HEK293 (cell line): ENCODE data around the gene TNS3.

ENCODE experiments used
- ZFP37 ChIP-seq: fragments of 450-650 bp; formaldehyde crosslinking; IDR thresholded peaks from 2 replicates; pipeline ENCODE4 v1.5.1; 2016; ENCODE audit warnings: missing biosample characterization, missing genetic modification characterization
- ZNF132 ChIP-seq: fragments of 450-650 bp; formaldehyde crosslinking; IDR thresholded peaks from 2 replicates; pipeline ENCODE4 v1.5.1; 2017; ENCODE audit warnings: missing biosample characterization, missing genetic modification characterization, borderline replicate concordance
- ZNF274 ChIP-seq, 2 experiments: fragments of 200-500 bp in 1 of 2; fragments of 450-650 bp in 1 of 2; sonication (Bioruptor generic) in 1 of 2; formaldehyde crosslinking in 1 of 2; IDR thresholded peaks; 2 replicates each; pipeline versions ENCODE4 v1.5.1 to v1.6.1; 2014 to 2016; ENCODE audit warnings: borderline replicate concordance in 1 of 2, inconsistent platforms in 1 of 2, low read length in 1 of 2, missing biosample characterization in 1 of 2, missing genetic modification characterization in 1 of 2
- ZNF311 ChIP-seq: fragments of 450-650 bp; formaldehyde crosslinking; IDR thresholded peaks from 2 replicates; pipeline ENCODE4 v1.5.1; 2017; ENCODE audit warnings: missing biosample characterization, missing genetic modification characterization, borderline replicate concordance
- ZNF324 ChIP-seq: fragments of 450-650 bp; formaldehyde crosslinking; IDR thresholded peaks from 2 replicates; pipeline ENCODE4 v1.5.1; 2016; ENCODE audit warnings: missing biosample characterization, missing genetic modification characterization
- ZNF350 ChIP-seq: fragments of 450-650 bp; formaldehyde crosslinking; IDR thresholded peaks from 2 replicates; pipeline ENCODE4 v1.5.0; 2017; ENCODE audit warnings: missing biosample characterization, mild to moderate bottlenecking, missing genetic modification characterization
- ZNF366 ChIP-seq: fragments of 450-650 bp; formaldehyde crosslinking; conservative IDR thresholded peaks from 2 replicates; pipeline ENCODE4 v1.5.1; 2016; ENCODE audit warnings: missing biosample characterization, missing genetic modification characterization
- ZNF501 ChIP-seq: fragments of 450-650 bp; formaldehyde crosslinking; IDR thresholded peaks from 2 replicates; pipeline ENCODE4 v1.5.1; 2016; ENCODE audit warnings: missing biosample characterization, missing genetic modification characterization
- ZNF561 ChIP-seq: fragments of 450-650 bp; IDR thresholded peaks from 2 replicates; pipeline ENCODE4 v1.5.1; 2018; ENCODE audit warnings: missing biosample characterization, missing genetic modification characterization, borderline replicate concordance
- ZNF776 ChIP-seq: fragments of 450-650 bp; formaldehyde crosslinking; IDR thresholded peaks from 2 replicates; pipeline ENCODE4 v1.5.0; 2017; ENCODE audit warnings: missing biosample characterization, missing genetic modification characterization, borderline replicate concordance
- TF ChIP-seq, protein P1 (sequence below): fragments of 450-650 bp; formaldehyde crosslinking; IDR thresholded peaks from 2 replicates; pipeline ENCODE4 v1.5.1; 2016; ENCODE audit warnings: missing biosample characterization, missing genetic modification characterization
- TF ChIP-seq, protein P2 (sequence below): fragments of 450-650 bp; formaldehyde crosslinking; IDR thresholded peaks from 2 replicates; pipeline ENCODE4 v1.5.1; 2016; ENCODE audit warnings: missing biosample characterization, missing genetic modification characterization, low read depth
- TF ChIP-seq, protein P3 (sequence below): fragments of 450-650 bp; formaldehyde crosslinking; IDR thresholded peaks from 2 replicates; pipeline ENCODE4 v1.5.1; 2016; ENCODE audit warnings: missing biosample characterization, missing genetic modification characterization
- TF ChIP-seq, protein P4 (sequence below): fragments of 450-650 bp; formaldehyde crosslinking; IDR thresholded peaks from 2 replicates; pipeline ENCODE4 v1.5.1; 2017; ENCODE audit warnings: missing biosample characterization, mild to moderate bottlenecking, missing genetic modification characterization, moderate library complexity

DNA sequence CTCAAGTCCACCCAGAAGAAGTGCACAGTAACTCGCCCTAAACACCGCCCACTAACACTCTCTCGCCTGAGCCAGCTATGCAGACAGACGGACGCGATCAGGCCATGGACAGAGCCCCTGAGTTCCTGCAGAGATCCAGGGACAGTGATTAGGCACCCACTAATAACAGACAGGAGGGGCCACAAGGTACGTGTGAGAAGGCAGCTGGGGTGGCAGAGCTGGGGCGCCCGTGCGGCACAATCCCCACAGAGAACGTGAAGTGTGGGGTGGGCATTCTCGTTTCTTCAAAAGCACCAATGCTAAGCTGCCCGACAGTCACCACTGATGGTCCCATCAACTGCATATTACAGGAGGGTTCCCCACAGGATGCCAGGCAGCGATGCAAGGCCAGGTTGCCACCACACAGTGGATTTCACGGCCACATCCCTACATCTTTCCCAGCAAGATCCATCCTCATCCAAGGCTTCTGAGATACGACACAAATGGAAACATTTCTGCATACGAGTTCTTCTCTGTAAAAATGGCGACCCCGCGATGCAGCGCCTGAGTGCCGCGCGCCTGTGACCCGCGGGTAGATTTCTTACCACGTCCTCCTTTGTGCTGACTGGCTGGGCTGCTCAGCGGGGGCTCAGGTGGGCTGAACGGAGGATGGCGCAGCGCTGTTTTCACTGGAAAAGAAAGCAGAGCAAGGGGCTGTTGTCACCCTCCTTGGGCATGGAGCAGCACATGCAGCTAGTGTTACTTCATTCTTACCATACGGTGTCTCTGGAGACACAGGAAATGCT is 237.5 kb downstream of the TNS3 start:
- TF ChIP-seq ZNF776 (tag by site-specific recombination) (no peak), ZNF274 (IDR thresholded peaks at IDR 0.05; ENCODE audit: low read length) (no peak), ZNF274 (tag by site-specific recombination; IDR thresholded peaks at IDR 0.05; ENCODE audit: borderline replicate concordance) (no peak), ZNF324 (tag by site-specific recombination) (no peak), ZNF350 (tag by site-specific recombination) (no peak), ZNF366 (tag by site-specific recombination) (no peak), ZNF561 (tag by site-specific recombination) (no peak), ZNF132 (no peak), ZNF311 (tag by site-specific recombination) (no peak), ZFP37 (no peak), ZNF501 (tag by site-specific recombination) (no peak)
- TF ChIP-seq, protein P1, sequence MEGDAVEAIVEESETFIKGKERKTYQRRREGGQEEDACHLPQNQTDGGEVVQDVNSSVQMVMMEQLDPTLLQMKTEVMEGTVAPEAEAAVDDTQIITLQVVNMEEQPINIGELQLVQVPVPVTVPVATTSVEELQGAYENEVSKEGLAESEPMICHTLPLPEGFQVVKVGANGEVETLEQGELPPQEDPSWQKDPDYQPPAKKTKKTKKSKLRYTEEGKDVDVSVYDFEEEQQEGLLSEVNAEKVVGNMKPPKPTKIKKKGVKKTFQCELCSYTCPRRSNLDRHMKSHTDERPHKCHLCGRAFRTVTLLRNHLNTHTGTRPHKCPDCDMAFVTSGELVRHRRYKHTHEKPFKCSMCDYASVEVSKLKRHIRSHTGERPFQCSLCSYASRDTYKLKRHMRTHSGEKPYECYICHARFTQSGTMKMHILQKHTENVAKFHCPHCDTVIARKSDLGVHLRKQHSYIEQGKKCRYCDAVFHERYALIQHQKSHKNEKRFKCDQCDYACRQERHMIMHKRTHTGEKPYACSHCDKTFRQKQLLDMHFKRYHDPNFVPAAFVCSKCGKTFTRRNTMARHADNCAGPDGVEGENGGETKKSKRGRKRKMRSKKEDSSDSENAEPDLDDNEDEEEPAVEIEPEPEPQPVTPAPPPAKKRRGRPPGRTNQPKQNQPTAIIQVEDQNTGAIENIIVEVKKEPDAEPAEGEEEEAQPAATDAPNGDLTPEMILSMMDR (tag by site-specific recombination), result no peak
- TF ChIP-seq, protein P2, sequence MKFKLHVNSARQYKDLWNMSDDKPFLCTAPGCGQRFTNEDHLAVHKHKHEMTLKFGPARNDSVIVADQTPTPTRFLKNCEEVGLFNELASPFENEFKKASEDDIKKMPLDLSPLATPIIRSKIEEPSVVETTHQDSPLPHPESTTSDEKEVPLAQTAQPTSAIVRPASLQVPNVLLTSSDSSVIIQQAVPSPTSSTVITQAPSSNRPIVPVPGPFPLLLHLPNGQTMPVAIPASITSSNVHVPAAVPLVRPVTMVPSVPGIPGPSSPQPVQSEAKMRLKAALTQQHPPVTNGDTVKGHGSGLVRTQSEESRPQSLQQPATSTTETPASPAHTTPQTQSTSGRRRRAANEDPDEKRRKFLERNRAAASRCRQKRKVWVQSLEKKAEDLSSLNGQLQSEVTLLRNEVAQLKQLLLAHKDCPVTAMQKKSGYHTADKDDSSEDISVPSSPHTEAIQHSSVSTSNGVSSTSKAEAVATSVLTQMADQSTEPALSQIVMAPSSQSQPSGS (tag by site-specific recombination), result no peak
- TF ChIP-seq, protein P3, sequence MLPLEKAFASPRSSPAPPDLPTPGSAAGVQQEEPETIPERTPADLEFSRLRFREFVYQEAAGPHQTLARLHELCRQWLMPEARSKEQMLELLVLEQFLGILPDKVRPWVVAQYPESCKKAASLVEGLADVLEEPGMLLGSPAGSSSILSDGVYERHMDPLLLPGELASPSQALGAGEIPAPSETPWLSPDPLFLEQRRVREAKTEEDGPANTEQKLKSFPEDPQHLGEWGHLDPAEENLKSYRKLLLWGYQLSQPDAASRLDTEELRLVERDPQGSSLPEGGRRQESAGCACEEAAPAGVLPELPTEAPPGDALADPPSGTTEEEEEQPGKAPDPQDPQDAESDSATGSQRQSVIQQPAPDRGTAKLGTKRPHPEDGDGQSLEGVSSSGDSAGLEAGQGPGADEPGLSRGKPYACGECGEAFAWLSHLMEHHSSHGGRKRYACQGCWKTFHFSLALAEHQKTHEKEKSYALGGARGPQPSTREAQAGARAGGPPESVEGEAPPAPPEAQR (tag by site-specific recombination), result no peak
- TF ChIP-seq, protein P4, sequence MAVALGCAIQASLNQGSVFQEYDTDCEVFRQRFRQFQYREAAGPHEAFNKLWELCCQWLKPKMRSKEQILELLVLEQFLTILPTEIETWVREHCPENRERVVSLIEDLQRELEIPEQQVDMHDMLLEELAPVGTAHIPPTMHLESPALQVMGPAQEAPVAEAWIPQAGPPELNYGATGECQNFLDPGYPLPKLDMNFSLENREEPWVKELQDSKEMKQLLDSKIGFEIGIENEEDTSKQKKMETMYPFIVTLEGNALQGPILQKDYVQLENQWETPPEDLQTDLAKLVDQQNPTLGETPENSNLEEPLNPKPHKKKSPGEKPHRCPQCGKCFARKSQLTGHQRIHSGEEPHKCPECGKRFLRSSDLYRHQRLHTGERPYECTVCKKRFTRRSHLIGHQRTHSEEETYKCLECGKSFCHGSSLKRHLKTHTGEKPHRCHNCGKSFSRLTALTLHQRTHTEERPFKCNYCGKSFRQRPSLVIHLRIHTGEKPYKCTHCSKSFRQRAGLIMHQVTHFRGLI, result no peak
